DND-41 (cell line): ENCODE measurements around the gene GALE.

Experiments
- ATAC-seq: fragments of 200-7000 bp; cut with Tn5 transposase; 3 replicates; pipeline ENCODE4 v1.9.1; 2021; ENCODE audit warnings: low read depth; ENCODE audit not compliant: insufficient read depth
- DNase-seq: peaks from one replicate; pipeline ENCODE4 v3.0.0-alpha.2; 2020
- H2AFZ ChIP-seq: 2 replicates; pipeline ENCODE4 v1.6.0; 2012; ENCODE audit warnings: low read depth, low read length
- H3K27ac ChIP-seq: 2 replicates; pipeline ENCODE4 v1.5.1; 2012; ENCODE audit warnings: low read length, inconsistent platforms
- H3K27me3 ChIP-seq: fragments of 200-600 bp; sonication (generic); 2 replicates; pipeline ENCODE4 v1.6.0; 2012; ENCODE audit warnings: low read length, mild to moderate bottlenecking, inconsistent platforms; ENCODE audit not compliant: insufficient read depth, poor library complexity
- H3K36me3 ChIP-seq: 2 replicates; pipeline ENCODE4 v1.5.1; 2012; ENCODE audit warnings: low read length, inconsistent platforms; ENCODE audit not compliant: insufficient read depth
- H3K4me1 ChIP-seq: 2 replicates; pipeline ENCODE4 v1.5.1; 2012; ENCODE audit warnings: mild to moderate bottlenecking, low read length; ENCODE audit not compliant: insufficient read depth
- H3K4me2 ChIP-seq: 2 replicates; pipeline ENCODE4 v1.6.0; 2012; ENCODE audit warnings: mild to moderate bottlenecking, moderate library complexity, low read length, inconsistent platforms; ENCODE audit not compliant: insufficient read depth
- H3K4me3 ChIP-seq, 2 experiments: fragments of 200-600 bp in 1 of 2; shearing (Covaris generic) in 1 of 2; 2 replicates each; pipeline ENCODE4 v1.5.1; 2012 to 2016; ENCODE audit warnings: inconsistent platforms in 2 of 2, low read length in 2 of 2, mild to moderate bottlenecking in 2 of 2, low read depth in 1 of 2, moderate library complexity in 1 of 2
- H3K79me2 ChIP-seq: 2 replicates; pipeline ENCODE4 v1.6.0; 2012; ENCODE audit warnings: low read length, inconsistent platforms; ENCODE audit not compliant: insufficient read depth
- H3K9ac ChIP-seq: 2 replicates; pipeline ENCODE4 v1.6.0; 2012; ENCODE audit warnings: low read depth, mild to moderate bottlenecking, inconsistent platforms, low read length, moderate library complexity
- H3K9me3 ChIP-seq: 2 replicates; pipeline ENCODE4 v1.5.1; 2012; ENCODE audit warnings: low read length, moderate library complexity, mild to moderate bottlenecking, inconsistent platforms; ENCODE audit not compliant: insufficient read depth, severe bottlenecking
- H4K20me1 ChIP-seq: 2 replicates; pipeline ENCODE4 v1.6.0; 2012; ENCODE audit warnings: low read length; ENCODE audit not compliant: insufficient read depth
- EZH2 ChIP-seq: IDR thresholded peaks from 3 replicates; pipeline ENCODE4 v1.6.1; 2012; ENCODE audit warnings: borderline replicate concordance, low read depth, mild to moderate bottlenecking, moderate library complexity, low read length, inconsistent platforms; ENCODE audit not compliant: severe bottlenecking
- TF ChIP-seq, protein P1 (sequence below): IDR thresholded peaks from 2 replicates; pipeline ENCODE4 v1.5.1; 2012; ENCODE audit warnings: borderline replicate concordance, low read length, moderate library complexity, mild to moderate bottlenecking; ENCODE audit not compliant: poor library complexity, severe bottlenecking; ENCODE audit errors: extremely low read depth

GALE gene

DNA sequence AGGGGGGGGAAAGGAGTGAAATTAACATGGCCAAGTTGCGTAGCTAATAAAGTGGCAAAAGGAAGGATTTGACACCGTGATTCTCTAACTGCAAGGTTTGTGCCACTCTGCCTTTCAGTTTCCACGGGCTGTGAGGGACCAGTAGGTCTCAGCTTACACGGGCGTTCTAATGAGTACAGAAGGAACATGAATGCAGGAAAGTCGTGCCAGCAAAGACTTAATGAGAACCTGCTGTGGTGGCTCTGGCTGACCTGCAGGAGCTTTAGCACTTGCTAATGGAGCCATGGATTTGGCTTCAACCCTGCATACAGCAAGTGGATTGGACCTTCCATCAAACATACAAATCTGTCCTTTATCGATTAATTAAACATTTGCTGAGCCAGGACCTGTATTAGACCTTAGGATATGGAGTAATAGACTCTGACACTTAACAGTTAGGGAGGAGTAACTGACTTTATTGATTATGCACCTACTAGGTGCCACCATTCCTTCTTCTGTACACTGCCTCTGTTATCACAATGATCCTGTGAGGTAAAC, 37.4 kb downstream of the GALE start:
- Histone ChIP-seq H3K9ac (no peak overlapping the region), H3K9me3 (no peaks in the 10 kb centered on the region), H3K79me2 (no peaks in the 10 kb centered on the region), H4K20me1 (peaks cover 6% of the 10 kb centered on the region), H3K27me3 (no peaks in the 10 kb centered on the region), H3K4me3 (no peak overlapping the region), H3K4me1 (no peaks in the 10 kb centered on the region), H3K4me2 (no peak overlapping the region), H2AFZ (no peak overlapping the region), H3K36me3 (peaks cover 63% of the 10 kb centered on the region), H3K27ac (no peak overlapping the region)
- no peak for DNase-seq
- no peak for TF ChIP-seq EZH2
- TF ChIP-seq, protein P1, sequence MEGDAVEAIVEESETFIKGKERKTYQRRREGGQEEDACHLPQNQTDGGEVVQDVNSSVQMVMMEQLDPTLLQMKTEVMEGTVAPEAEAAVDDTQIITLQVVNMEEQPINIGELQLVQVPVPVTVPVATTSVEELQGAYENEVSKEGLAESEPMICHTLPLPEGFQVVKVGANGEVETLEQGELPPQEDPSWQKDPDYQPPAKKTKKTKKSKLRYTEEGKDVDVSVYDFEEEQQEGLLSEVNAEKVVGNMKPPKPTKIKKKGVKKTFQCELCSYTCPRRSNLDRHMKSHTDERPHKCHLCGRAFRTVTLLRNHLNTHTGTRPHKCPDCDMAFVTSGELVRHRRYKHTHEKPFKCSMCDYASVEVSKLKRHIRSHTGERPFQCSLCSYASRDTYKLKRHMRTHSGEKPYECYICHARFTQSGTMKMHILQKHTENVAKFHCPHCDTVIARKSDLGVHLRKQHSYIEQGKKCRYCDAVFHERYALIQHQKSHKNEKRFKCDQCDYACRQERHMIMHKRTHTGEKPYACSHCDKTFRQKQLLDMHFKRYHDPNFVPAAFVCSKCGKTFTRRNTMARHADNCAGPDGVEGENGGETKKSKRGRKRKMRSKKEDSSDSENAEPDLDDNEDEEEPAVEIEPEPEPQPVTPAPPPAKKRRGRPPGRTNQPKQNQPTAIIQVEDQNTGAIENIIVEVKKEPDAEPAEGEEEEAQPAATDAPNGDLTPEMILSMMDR: no peak
- no peak for ATAC-seq

DNA sequence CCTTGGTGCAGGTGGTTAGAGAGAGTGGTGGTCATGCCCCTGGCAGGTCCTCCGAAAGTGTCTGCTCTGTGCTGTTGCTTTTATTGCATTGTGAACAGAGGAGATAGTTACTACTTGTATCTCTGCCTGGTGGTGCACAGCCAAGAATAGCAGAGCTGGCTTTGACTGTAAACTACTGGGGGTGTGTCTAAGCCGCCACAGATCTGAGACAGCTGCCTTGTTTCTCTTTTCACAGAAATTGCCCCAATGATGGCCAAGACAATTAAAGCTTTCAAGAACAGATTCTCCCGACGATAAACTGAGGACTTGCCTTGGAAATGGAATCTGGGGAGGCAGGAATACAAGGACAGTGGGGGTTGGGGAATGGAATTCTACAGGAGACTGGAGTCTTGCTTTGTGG, 41.3 kb downstream of the GALE start:
- no peak for DNase-seq
- no peak overlapping the region for H3K9ac ChIP-seq
- H2AFZ ChIP-seq: no peak overlapping the region
- H3K79me2 ChIP-seq: no peaks in the 10 kb centered on the region
- H3K36me3 ChIP-seq: peaks cover 88% of the 10 kb centered on the region
- H3K4me3 ChIP-seq: no peak overlapping the region
- ATAC-seq: no peak
- no peak for TF ChIP-seq EZH2
- TF ChIP-seq, protein P1: no peak
- peaks cover 6% of the 10 kb centered on the region for H4K20me1 ChIP-seq
- no peak overlapping the region for H3K4me2 ChIP-seq
- H3K27ac ChIP-seq: no peak overlapping the region
- H3K9me3 ChIP-seq: no peaks in the 10 kb centered on the region
- H3K4me1 ChIP-seq: no peaks in the 10 kb centered on the region
- no peaks in the 10 kb centered on the region for H3K27me3 ChIP-seq

DNA sequence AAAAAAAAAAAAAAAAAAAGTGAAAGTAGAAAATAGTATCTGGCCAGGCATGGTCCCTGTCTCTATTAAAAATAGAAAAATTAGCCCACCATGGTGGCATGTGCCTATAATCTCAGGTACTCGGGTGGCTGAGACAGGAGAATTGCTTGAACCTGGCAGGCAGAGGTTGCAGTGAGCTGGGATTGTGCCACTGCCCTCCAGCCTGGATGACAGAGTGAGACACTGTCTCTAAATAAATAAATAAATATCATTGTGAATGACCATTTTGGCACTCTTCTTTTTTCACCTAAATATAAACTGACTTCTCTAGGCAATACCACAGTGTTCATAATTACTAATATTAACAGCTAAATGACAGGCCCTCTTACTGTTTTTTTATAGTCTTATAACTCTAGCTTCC, 42.7 kb downstream of the GALE start:
- ATAC-seq (no peak), DNase-seq (no peak)
- H3K4me3 ChIP-seq: no peak overlapping the region
- no peak overlapping the region for H3K9ac ChIP-seq
- H3K27ac ChIP-seq: no peak overlapping the region
- H3K9me3 ChIP-seq: no peaks in the 10 kb centered on the region
- no peak overlapping the region for H3K4me2 ChIP-seq
- no peaks in the 10 kb centered on the region for H3K4me1 ChIP-seq
- no peak overlapping the region for H2AFZ ChIP-seq
- peaks cover 94% of the 10 kb centered on the region for H3K36me3 ChIP-seq
- peaks cover 6% of the 10 kb centered on the region; the same call in 1 of the 2 replicates for H4K20me1 ChIP-seq
- no peaks in the 10 kb centered on the region for H3K27me3 ChIP-seq
- TF ChIP-seq, protein P1: no peak
- TF ChIP-seq EZH2: no peak
- no peaks in the 10 kb centered on the region for H3K79me2 ChIP-seq
